Loucy (cell line): ENCODE data around the gene NKAIN2.

Source experiments
- CTCF ChIP-seq: fragments of 200-600 bp; sonication (generic); conservative IDR thresholded peaks from 2 replicates; pipeline ENCODE4 v1.5.1; 2014; ENCODE audit warnings: mild to moderate bottlenecking, antibody characterized with exemption, low read length
- EZH2phosphoT487 ChIP-seq: fragments of 200-600 bp; IDR thresholded peaks from 2 replicates; pipeline ENCODE4 v1.6.1; 2018; ENCODE audit warnings: antibody characterized with exemption, mild to moderate bottlenecking, moderate library complexity, borderline replicate concordance

GRCh38 chr6:124164343-124164742 is 360.7 kb downstream of the NKAIN2 start:
- no peak for TF ChIP-seq EZH2phosphoT487
- TF ChIP-seq CTCF = no peak
